ENCODE measurements around the gene UMOD.
A peak's percentile ranks its signal among the peaks of the same experiment; 100 is the strongest.

Gene UMOD

GRCh38 chr16:20302389-20302788 lies 50.1 kb downstream of the UMOD start:
- FAIRE-seq (no peak), DNase-seq (ENCODE audit: low spot score) (no peak)

GRCh38 chr16:20301840-20302239 lies 50.7 kb downstream of the UMOD start:
- no peak for FAIRE-seq
- DNase-seq (ENCODE audit: low spot score) = no peak

- FAIRE-seq (no peak), DNase-seq (ENCODE audit: low spot score) (peak; percentile 24)
Observed at GRCh38 chr16:20300312-20301097, 52.0 kb downstream of the UMOD start.

- DNase-seq (ENCODE audit: low spot score) (no peak), FAIRE-seq (no peak)
Observed at GRCh38 chr16:20298452-20298851, 54.1 kb downstream of the UMOD start.

GRCh38 chr16:20291208-20292206 lies 61.0 kb downstream of the UMOD start:
- FAIRE-seq (no peak), DNase-seq (ENCODE audit: low spot score) (no peak)

DNA sequence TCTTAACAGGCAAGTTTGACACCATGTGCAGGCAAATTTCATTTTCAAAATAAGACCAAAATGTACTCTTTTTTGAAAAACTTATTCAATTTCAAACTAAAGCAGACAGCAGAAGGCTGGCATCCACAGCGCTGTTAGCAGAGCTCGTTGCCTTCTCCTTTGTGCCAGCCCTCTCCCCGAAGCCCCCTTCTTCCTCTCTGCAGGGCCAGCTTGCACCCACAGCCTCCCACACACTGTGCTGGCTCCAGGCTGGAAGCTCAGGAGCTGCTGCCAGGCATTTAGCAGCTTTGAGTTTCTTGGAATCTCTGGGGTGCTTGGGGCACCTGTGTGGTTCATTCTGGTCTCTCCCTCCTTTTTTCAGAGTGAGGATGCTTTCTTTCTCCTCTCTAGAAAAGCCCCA lies 62.9 kb downstream of the UMOD start:
- FAIRE-seq (no peak), DNase-seq (ENCODE audit: low spot score) (no peak)

- DNase-seq (ENCODE audit: low spot score) (no peak), FAIRE-seq (no peak)
Observed at GRCh38 chr16:20285993-20286499, 66.5 kb downstream of the UMOD start.
